ENCODE results near the gene ITFG1.
"Not testable (repeated sequence)": the region's sequence is repeated elsewhere in the genome, so short reads cannot be mapped to it uniquely, and the experiment has no call there.

Gene ITFG1

GRCh38 chr16:47236716-47237115, 224.1 kb downstream of the ITFG1 start:
- Mint-ChIP-seq H3K27me3 (no peaks in the 10 kb centered on the region), H3K4me3 (no peak overlapping the region), H3K9me3 (no peaks in the 10 kb centered on the region), H3K4me1 (no peaks in the 10 kb centered on the region), H3K27ac (no peak overlapping the region), H3K36me3 (ENCODE audit: low read depth) (peaks cover 25% of the 10 kb centered on the region)
- DNase-seq (no peak), ATAC-seq (no peak)

GRCh38 chr16:47230296-47230695, 230.6 kb downstream of the ITFG1 start:
- no peak overlapping the region for H3K27ac Mint-ChIP-seq
- H3K4me3 Mint-ChIP-seq, result no peak overlapping the region
- peaks cover 28% of the 10 kb centered on the region for H3K36me3 Mint-ChIP-seq (ENCODE audit: low read depth)
- H3K27me3 Mint-ChIP-seq, result no peaks in the 10 kb centered on the region
- DNase-seq (no peak), ATAC-seq (no peak)
- peaks cover 7% of the 10 kb centered on the region for H3K9me3 Mint-ChIP-seq
- no peaks in the 10 kb centered on the region for H3K4me1 Mint-ChIP-seq

- Mint-ChIP-seq H3K27me3 (no peaks in the 10 kb centered on the region), H3K27ac (no peak overlapping the region), H3K4me1 (no peaks in the 10 kb centered on the region), H3K36me3 (ENCODE audit: low read depth) (peaks cover 33% of the 10 kb centered on the region), H3K4me3 (no peak overlapping the region), H3K9me3 (peaks cover 9% of the 10 kb centered on the region)
- DNase-seq, result no peak
- ATAC-seq, result no peak
These were observed 231.5 kb downstream of the ITFG1 start for GRCh38 chr16:47229053-47230050.

- Mint-ChIP-seq H3K9me3 (peaks cover 9% of the 10 kb centered on the region), H3K27me3 (no peaks in the 10 kb centered on the region), H3K36me3 (ENCODE audit: low read depth) (peaks cover 36% of the 10 kb centered on the region), H3K4me1 (no peaks in the 10 kb centered on the region), H3K4me3 (no peak overlapping the region), H3K27ac (no peak overlapping the region)
- no peak for ATAC-seq
- DNase-seq, result no peak
These were observed 232.6 kb downstream of the ITFG1 start for GRCh38 chr16:47228241-47228640.

- no peak overlapping the region for H3K27ac Mint-ChIP-seq
- H3K4me3 Mint-ChIP-seq, result no peak overlapping the region
- DNase-seq, result no peak
- no peak for ATAC-seq
- no peaks in the 10 kb centered on the region for H3K27me3 Mint-ChIP-seq
- no peaks in the 10 kb centered on the region for H3K4me1 Mint-ChIP-seq
- peaks cover 36% of the 10 kb centered on the region for H3K36me3 Mint-ChIP-seq (ENCODE audit: low read depth)
- H3K9me3 Mint-ChIP-seq, result no peaks in the 10 kb centered on the region
These were observed 247.0 kb downstream of the ITFG1 start for GRCh38 chr16:47213761-47214440.

- H3K27me3 Mint-ChIP-seq, result no peaks in the 10 kb centered on the region
- no peaks in the 10 kb centered on the region for H3K4me1 Mint-ChIP-seq
- no peak overlapping the region for H3K27ac Mint-ChIP-seq
- no peaks in the 10 kb centered on the region for H3K9me3 Mint-ChIP-seq
- ATAC-seq, result no peak
- DNase-seq, result no peak
- H3K36me3 Mint-ChIP-seq (ENCODE audit: low read depth), result peaks cover 24% of the 10 kb centered on the region
- H3K4me3 Mint-ChIP-seq, result no peak overlapping the region
These were observed 249.6 kb downstream of the ITFG1 start for GRCh38 chr16:47211218-47211617.

- ATAC-seq (no peak), DNase-seq (no peak)
- no peak overlapping the region for H3K4me3 Mint-ChIP-seq
- no peaks in the 10 kb centered on the region for H3K4me1 Mint-ChIP-seq
- no peaks in the 10 kb centered on the region for H3K27me3 Mint-ChIP-seq
- peaks cover 8% of the 10 kb centered on the region for H3K36me3 Mint-ChIP-seq (ENCODE audit: low read depth)
- H3K9me3 Mint-ChIP-seq, result no peaks in the 10 kb centered on the region
- no peak overlapping the region for H3K27ac Mint-ChIP-seq
These were observed 255.9 kb downstream of the ITFG1 start for GRCh38 chr16:47204736-47205504.

GRCh38 chr16:47203433-47203832, 257.4 kb downstream of the ITFG1 start:
- H3K27me3 Mint-ChIP-seq; H3K4me3 Mint-ChIP-seq; DNase-seq; H3K27ac Mint-ChIP-seq; H3K36me3 Mint-ChIP-seq (ENCODE audit: low read depth); ATAC-seq; H3K9me3 Mint-ChIP-seq; H3K4me1 Mint-ChIP-seq: not testable (repeated sequence)

GRCh38 chr16:47198180-47198575, 262.7 kb downstream of the ITFG1 start:
- H3K4me1 Mint-ChIP-seq, result no peaks in the 10 kb centered on the region
- no peaks in the 10 kb centered on the region for H3K9me3 Mint-ChIP-seq
- no peaks in the 10 kb centered on the region for H3K27me3 Mint-ChIP-seq
- peaks cover 7% of the 10 kb centered on the region for H3K36me3 Mint-ChIP-seq (ENCODE audit: low read depth)
- H3K27ac Mint-ChIP-seq, result no peak overlapping the region
- ATAC-seq, result no peak
- no peak for DNase-seq
- no peak overlapping the region for H3K4me3 Mint-ChIP-seq

- H3K4me1 Mint-ChIP-seq, result no peaks in the 10 kb centered on the region
- H3K9me3 Mint-ChIP-seq, result peaks cover 4% of the 10 kb centered on the region
- no peak for DNase-seq
- no peak overlapping the region for H3K27ac Mint-ChIP-seq
- ATAC-seq, result no peak
- no peak overlapping the region for H3K4me3 Mint-ChIP-seq
- peaks cover 9% of the 10 kb centered on the region for H3K36me3 Mint-ChIP-seq (ENCODE audit: low read depth)
- no peaks in the 10 kb centered on the region for H3K27me3 Mint-ChIP-seq
These were observed 263.2 kb downstream of the ITFG1 start for GRCh38 chr16:47197536-47198179.

- DNase-seq (no peak), ATAC-seq (no peak)
- no peaks in the 10 kb centered on the region for H3K4me1 Mint-ChIP-seq
- no peaks in the 10 kb centered on the region for H3K27me3 Mint-ChIP-seq
- H3K4me3 Mint-ChIP-seq, result no peak overlapping the region
- peaks cover 14% of the 10 kb centered on the region for H3K36me3 Mint-ChIP-seq (ENCODE audit: low read depth)
- no peak overlapping the region for H3K27ac Mint-ChIP-seq
- H3K9me3 Mint-ChIP-seq, result peaks cover 9% of the 10 kb centered on the region
These were observed 264.4 kb downstream of the ITFG1 start for GRCh38 chr16:47196457-47196856.

- H3K9me3 Mint-ChIP-seq, result no peaks in the 10 kb centered on the region
- H3K36me3 Mint-ChIP-seq (ENCODE audit: low read depth), result peaks cover 17% of the 10 kb centered on the region
- ATAC-seq (no peak), DNase-seq (no peak)
- no peaks in the 10 kb centered on the region for H3K4me1 Mint-ChIP-seq
- H3K27ac Mint-ChIP-seq, result no peak overlapping the region
- H3K4me3 Mint-ChIP-seq, result no peak overlapping the region
- H3K27me3 Mint-ChIP-seq, result no peaks in the 10 kb centered on the region
These were observed 278.5 kb downstream of the ITFG1 start for GRCh38 chr16:47182318-47182717.

GRCh38 chr16:47181066-47181465, 279.8 kb downstream of the ITFG1 start:
- not testable (repeated sequence) for ATAC-seq, H3K27me3 Mint-ChIP-seq, DNase-seq, H3K9me3 Mint-ChIP-seq, H3K4me3 Mint-ChIP-seq, H3K27ac Mint-ChIP-seq, H3K4me1 Mint-ChIP-seq
- peaks cover 17% of the 10 kb centered on the region for H3K36me3 Mint-ChIP-seq (ENCODE audit: low read depth)

- H3K4me3 Mint-ChIP-seq, result no peak overlapping the region
- H3K4me1 Mint-ChIP-seq, result no peaks in the 10 kb centered on the region
- peaks cover 17% of the 10 kb centered on the region for H3K36me3 Mint-ChIP-seq (ENCODE audit: low read depth)
- no peaks in the 10 kb centered on the region for H3K27me3 Mint-ChIP-seq
- no peaks in the 10 kb centered on the region for H3K9me3 Mint-ChIP-seq
- H3K27ac Mint-ChIP-seq, result no peak overlapping the region
- DNase-seq (no peak), ATAC-seq (no peak)
These were observed 280.8 kb downstream of the ITFG1 start for GRCh38 chr16:47180073-47180472.
